NT2/D1 (cell line): ENCODE measurements around the gene AIDA.

ENCODE experiments used
- DNase-seq: peaks from one replicate; pipeline ENCODE4 v3.0.0-alpha.2; 2011; ENCODE audit warnings: low read depth, low spot score
- H3K27me3 ChIP-seq: 2 replicates; pipeline ENCODE4 v1.6.0; 2011; ENCODE audit warnings: mild to moderate bottlenecking; ENCODE audit not compliant: insufficient read length, insufficient read depth
- H3K36me3 ChIP-seq: 2 replicates; pipeline ENCODE4 v1.6.1; 2011; ENCODE audit warnings: mild to moderate bottlenecking, low read length, mixed read lengths; ENCODE audit not compliant: insufficient read depth, insufficient read length
- H3K4me1 ChIP-seq: 2 replicates; pipeline ENCODE4 v1.5.1; 2011; ENCODE audit not compliant: insufficient read depth, insufficient read length
- H3K4me3 ChIP-seq: 2 replicates; pipeline ENCODE4 v1.5.1; 2011; ENCODE audit warnings: low read depth; ENCODE audit not compliant: insufficient read length
- H3K9ac ChIP-seq: 2 replicates; pipeline ENCODE4 v1.6.0; 2011; ENCODE audit warnings: low read depth; ENCODE audit not compliant: insufficient read length
- H3K9me3 ChIP-seq: 2 replicates; pipeline ENCODE4 v1.5.1; 2011; ENCODE audit warnings: mild to moderate bottlenecking, low read length; ENCODE audit not compliant: insufficient read depth
- SUZ12 ChIP-seq: IDR thresholded peaks from 2 replicates; pipeline ENCODE4 v1.6.1; 2011; ENCODE audit not compliant: insufficient read length, insufficient read depth; ENCODE audit errors: extremely low read depth
- YY1 ChIP-seq: IDR thresholded peaks from 2 replicates; pipeline ENCODE4 v1.6.1; 2011; ENCODE audit not compliant: insufficient read length, insufficient read depth
- ZNF274 ChIP-seq: IDR thresholded peaks from 2 replicates; pipeline ENCODE4 v1.6.1; 2011; ENCODE audit warnings: mild to moderate bottlenecking, low read depth, low read length

Gene AIDA

DNA sequence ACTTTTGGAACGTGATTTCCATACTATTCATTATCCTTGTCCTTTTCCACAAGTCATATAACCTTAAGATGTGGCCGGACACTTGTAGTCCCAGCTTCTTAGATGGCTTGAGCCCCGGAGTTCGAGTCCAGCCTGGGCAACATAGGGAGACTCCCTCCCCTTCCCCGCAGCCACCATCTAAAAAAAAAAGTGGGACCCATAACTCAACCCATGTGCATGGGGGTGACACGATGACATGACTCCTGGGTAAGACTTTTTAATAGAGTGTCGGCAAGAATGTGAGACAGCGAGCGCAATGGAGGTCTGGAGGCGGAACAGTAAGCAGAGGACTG lies 68.7 kb downstream of the AIDA start:
- Histone ChIP-seq H3K9me3 (no peaks in the 10 kb centered on the region), H3K4me3 (peak overlapping the region; percentile 89), H3K4me1 (no peaks in the 10 kb centered on the region), H3K27me3 (no peaks in the 10 kb centered on the region), H3K9ac (peak overlapping the region; percentile 86), H3K36me3 (peaks cover 33% of the 10 kb centered on the region)
- peak; percentile 15 for DNase-seq
- no peak for TF ChIP-seq YY1
- no peak for TF ChIP-seq SUZ12
- no peak for TF ChIP-seq ZNF274

DNA sequence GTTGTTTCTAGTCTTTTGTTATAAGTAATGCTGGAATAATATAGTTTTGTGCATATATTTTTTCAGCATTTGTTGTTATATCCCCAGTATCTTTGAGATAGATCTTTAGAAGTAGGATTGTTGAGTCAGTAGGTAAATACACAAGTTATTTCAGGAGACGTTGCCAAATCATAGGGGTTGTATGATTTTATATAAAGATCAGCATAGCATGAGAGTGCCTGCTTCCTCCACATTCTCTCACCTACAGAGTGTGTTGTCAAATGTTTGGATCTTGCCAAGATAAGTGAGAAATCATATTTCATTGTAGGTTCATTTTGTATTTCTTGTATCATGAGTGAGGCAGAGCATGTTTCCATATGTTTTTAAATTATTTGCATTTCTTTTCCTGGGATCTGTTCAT lies 69.8 kb downstream of the AIDA start:
- peaks cover 32% of the 10 kb centered on the region for H3K36me3 ChIP-seq
- H3K4me1 ChIP-seq, result no peaks in the 10 kb centered on the region
- H3K27me3 ChIP-seq, result no peaks in the 10 kb centered on the region
- no peak overlapping the region for H3K9ac ChIP-seq
- no peak overlapping the region for H3K4me3 ChIP-seq
- no peak for DNase-seq
- TF ChIP-seq SUZ12, result no peak
- TF ChIP-seq ZNF274, result no peak
- no peak for TF ChIP-seq YY1
- H3K9me3 ChIP-seq, result no peaks in the 10 kb centered on the region

DNA sequence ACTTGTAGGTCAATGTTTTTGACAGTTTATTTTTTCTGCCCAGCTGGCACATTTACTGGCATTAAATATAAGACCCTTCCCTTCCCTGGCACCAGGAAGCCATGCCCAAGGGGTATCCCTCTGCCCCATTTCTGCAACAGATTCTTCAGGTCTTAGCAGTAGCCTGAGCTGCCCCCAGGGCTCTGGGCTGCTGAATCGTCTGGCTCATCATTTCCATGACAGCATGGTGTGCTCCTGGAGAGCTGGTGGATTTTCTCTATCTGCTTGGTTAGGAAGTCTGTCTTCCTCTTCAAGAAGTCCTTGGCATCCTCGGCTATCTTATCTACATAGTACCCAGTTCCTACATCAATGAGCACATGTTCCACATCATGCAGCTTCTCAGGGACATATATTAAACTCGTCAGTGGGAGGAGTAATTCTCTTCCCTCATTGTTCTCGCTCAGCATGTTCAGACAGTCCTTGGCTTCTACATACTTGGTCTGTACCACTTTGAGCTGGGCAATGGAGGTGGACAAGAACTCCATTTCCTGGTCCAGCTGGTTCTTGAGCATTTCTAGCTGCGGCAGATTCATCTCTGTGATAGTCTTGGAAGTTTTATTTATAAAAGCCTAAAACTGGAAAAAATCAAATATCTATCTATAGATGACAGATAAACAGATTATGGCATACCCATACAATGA lies 70.9 kb downstream of the AIDA start:
- H3K36me3 ChIP-seq, result peaks cover 29% of the 10 kb centered on the region
- no peak for TF ChIP-seq YY1
- no peak for TF ChIP-seq SUZ12
- TF ChIP-seq ZNF274, result no peak
- H3K27me3 ChIP-seq, result no peaks in the 10 kb centered on the region
- no peak overlapping the region for H3K9ac ChIP-seq
- no peak for DNase-seq
- no peaks in the 10 kb centered on the region for H3K9me3 ChIP-seq
- no peaks in the 10 kb centered on the region for H3K4me1 ChIP-seq
- no peak overlapping the region for H3K4me3 ChIP-seq

DNA sequence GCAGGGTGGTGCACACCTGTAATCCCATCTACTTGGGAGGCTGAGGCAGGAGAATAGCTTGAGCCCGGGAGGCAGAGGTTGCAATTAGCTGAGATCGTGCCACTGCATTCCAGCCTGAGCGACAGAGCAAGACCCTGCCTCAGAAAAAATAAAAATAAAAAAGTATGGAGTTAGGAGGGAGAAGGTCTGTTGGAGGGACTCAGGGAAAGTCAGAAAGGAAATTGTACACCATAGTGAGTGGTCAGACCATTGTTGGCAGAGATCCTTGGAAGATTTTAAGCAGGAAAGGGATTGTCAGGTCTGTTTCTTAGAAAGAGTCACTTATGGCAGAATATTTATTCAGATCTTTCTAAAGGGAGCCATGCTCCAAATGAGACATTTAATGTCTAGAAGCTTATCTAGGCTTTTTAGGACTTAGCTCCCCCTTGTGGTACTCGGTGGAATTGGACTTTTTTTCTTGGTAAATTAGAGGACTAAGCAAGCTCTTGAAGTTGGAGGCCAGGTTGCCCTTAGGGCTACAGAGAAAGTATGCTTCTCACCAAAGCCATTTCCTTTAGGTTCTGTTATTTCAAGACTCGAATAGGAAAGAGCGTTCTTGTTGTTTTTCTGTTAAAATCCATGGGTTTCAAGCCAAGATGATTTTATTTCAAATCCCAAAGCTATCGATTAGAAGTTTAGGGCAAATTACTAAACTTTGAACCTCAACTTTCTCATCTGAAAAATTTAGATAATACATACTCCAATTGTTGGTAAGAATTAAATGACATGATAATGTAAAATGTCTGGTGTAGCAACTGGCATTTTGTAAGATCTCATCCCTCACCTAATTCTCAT lies 77.9 kb downstream of the AIDA start:
- peak; percentile 93 for DNase-seq
- H3K27me3 ChIP-seq, result no peaks in the 10 kb centered on the region
- H3K4me1 ChIP-seq, result no peaks in the 10 kb centered on the region
- H3K9ac ChIP-seq, result no peak overlapping the region
- TF ChIP-seq ZNF274 (no peak), SUZ12 (no peak), YY1 (no peak)
- no peak overlapping the region for H3K4me3 ChIP-seq
- H3K9me3 ChIP-seq, result no peaks in the 10 kb centered on the region
- H3K36me3 ChIP-seq, result peaks cover 78% of the 10 kb centered on the region

DNA sequence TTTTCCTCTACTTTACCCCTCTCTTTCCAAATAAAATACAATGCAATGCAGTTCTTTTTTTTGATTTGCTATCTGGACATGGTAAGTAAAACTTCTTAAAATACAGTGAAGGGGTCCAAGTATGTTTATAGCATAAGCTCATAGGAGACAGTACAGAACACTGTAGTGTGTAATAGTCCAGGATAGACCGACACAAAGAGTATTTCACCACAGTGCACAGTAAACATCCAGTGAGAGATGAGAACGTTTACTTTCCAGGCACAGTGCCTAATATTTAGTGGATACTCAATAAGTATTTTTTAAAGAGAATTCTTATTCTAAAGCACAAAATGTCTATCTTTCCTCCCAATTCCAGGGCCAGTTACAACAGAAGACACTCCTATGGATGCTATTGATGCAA lies 79.5 kb downstream of the AIDA start:
- peaks cover 86% of the 10 kb centered on the region for H3K36me3 ChIP-seq
- no peak for DNase-seq

DNA sequence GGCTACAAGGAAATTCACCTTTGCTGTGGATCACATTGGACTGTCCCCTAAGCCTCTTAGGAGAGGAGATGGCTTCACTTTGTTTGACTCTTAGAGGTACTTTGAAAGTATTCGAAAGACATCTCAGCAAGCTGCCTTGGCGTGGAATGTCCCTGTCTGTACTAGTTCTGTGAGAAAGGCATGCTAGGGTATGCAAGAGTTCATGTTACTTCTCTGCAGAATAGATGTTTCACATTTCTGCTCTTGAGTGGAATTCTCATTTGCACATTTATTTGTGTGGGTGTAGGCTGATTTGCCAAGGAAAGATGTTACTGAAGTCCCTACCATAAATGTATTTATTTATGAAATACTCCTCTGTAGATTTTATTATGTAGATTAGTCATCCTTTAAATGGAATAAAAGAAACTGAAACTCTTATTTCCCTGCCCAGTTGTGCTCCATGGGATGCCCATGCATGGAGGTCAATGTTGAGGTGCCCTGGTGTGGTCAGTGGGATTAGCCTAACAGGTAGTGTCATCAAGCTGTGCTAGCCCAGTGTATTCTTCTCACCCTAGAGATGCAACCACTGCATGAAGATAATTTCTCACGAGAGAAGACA lies 80.6 kb downstream of the AIDA start:
- DNase-seq, result no peak
- no peaks in the 10 kb centered on the region for H3K27me3 ChIP-seq
- H3K4me1 ChIP-seq, result no peaks in the 10 kb centered on the region
- no peak overlapping the region for H3K4me3 ChIP-seq
- peaks cover 92% of the 10 kb centered on the region for H3K36me3 ChIP-seq
- TF ChIP-seq SUZ12 (no peak), ZNF274 (no peak), YY1 (no peak)
- H3K9me3 ChIP-seq, result no peaks in the 10 kb centered on the region
- H3K9ac ChIP-seq, result no peak overlapping the region

More for the DNA sequence above, 79.5 kb downstream of the AIDA start:
- no peak overlapping the region for H3K9ac ChIP-seq
- no peaks in the 10 kb centered on the region for H3K4me1 ChIP-seq
- H3K27me3 ChIP-seq, result no peaks in the 10 kb centered on the region
- no peak overlapping the region for H3K4me3 ChIP-seq
- no peaks in the 10 kb centered on the region for H3K9me3 ChIP-seq
- TF ChIP-seq YY1, result no peak
- no peak for TF ChIP-seq ZNF274
- TF ChIP-seq SUZ12, result no peak
